ENCODE results near the gene TCF25.

The TCF25 gene

GRCh38 chr16:89860747-89861304 lies 12.6 kb upstream of the TCF25 start:
- Histone ChIP-seq H3K18ac (ENCODE audit: low read length) (peak overlapping the region; percentile 71), H2BK12ac (ENCODE audit: low read length) (no peak overlapping the region), H3K14ac (ENCODE audit: low read length) (no peak overlapping the region), H3K27me3 (ENCODE audit: control insufficient read depth in 3 of 3, insufficient read depth in 3 of 3, low read depth in 1 of 3, low read length in 3 of 3) (no peaks in the 10 kb centered on the region), H2BK5ac (ENCODE audit: low read length) (no peak overlapping the region), H3K4me1 (ENCODE audit: control insufficient read depth in 2 of 2, insufficient read depth in 1 of 2, low read depth in 1 of 2, low read length in 2 of 2) (no peaks in the 10 kb centered on the region), H3K4me2 (ENCODE audit: insufficient read depth, low read length, poor library complexity, severe bottlenecking) (peak overlapping the region; percentile 25), H3K23ac (ENCODE audit: low read depth, low read length, poor library complexity) (peak overlapping the region; percentile 34), H3K27ac (replicated peaks; ENCODE audit: low read length) (no peak overlapping the region), H2AK5ac (ENCODE audit: low read depth, low read length) (peak overlapping the region; percentile 81), H3K4ac (ENCODE audit: low read length) (no peak overlapping the region), H3K9ac (ENCODE audit: low read depth, low read length, poor library complexity) (peak overlapping the region; percentile 21), H3K4me3 (ENCODE audit: low read length in 2 of 2) (no peak overlapping the region), H4K8ac (ENCODE audit: low read depth, low read length) (peak overlapping the region; percentile 92), H2BK15ac (ENCODE audit: low read length) (no peak overlapping the region), H3K9me3 (replicated peaks in 1 of 2; ENCODE audit: control insufficient read depth in 2 of 2, insufficient read depth in 1 of 2, low read depth in 1 of 2, low read length in 2 of 2) (no peaks in the 10 kb centered on the region), H4K91ac (ENCODE audit: low read depth, low read length, poor library complexity) (no peak overlapping the region), H2BK120ac (ENCODE audit: low read depth, low read length) (no peak overlapping the region), H3K79me1 (ENCODE audit: low read depth, low read length) (peaks cover 3% of the 10 kb centered on the region), H2AFZ (ENCODE audit: low read length) (no peak overlapping the region), H3K36me3 (replicated peaks in 1 of 2; ENCODE audit: control insufficient read depth in 2 of 2, insufficient read depth in 2 of 2, low read length in 2 of 2) (peaks cover 15 to 75% of the 10 kb centered on the region in 2 donors)
- peak; percentile 48 for DNase-seq (ENCODE audit: low spot score)
- WGBS, 2 donors (ENCODE audit: extremely low coverage in 2 of 2, insufficient read length in 2 of 2, insufficient replicate concordance in 1 of 2) = no CpG with 5 or more reads among the region's 28 CpGs

GRCh38 chr16:89861648-89862047 lies 11.7 kb upstream of the TCF25 start:
- Histone ChIP-seq H2AK5ac (ENCODE audit: low read depth, low read length) (no peak overlapping the region), H2BK5ac (ENCODE audit: low read length) (no peak overlapping the region), H2BK120ac (ENCODE audit: low read depth, low read length) (no peak overlapping the region), H3K27me3 (ENCODE audit: control insufficient read depth in 3 of 3, insufficient read depth in 3 of 3, low read depth in 1 of 3, low read length in 3 of 3) (no peaks in the 10 kb centered on the region), H2BK15ac (ENCODE audit: low read length) (no peak overlapping the region), H3K23ac (ENCODE audit: low read depth, low read length, poor library complexity) (no peak overlapping the region), H2AFZ (ENCODE audit: low read length) (no peak overlapping the region), H3K18ac (ENCODE audit: low read length) (no peak overlapping the region), H3K27ac (replicated peaks; ENCODE audit: low read length) (no peak overlapping the region), H3K36me3 (replicated peaks in 1 of 2; ENCODE audit: control insufficient read depth in 2 of 2, insufficient read depth in 2 of 2, low read length in 2 of 2) (peaks cover 15 to 71% of the 10 kb centered on the region in 2 donors), H4K8ac (ENCODE audit: low read depth, low read length) (peak overlapping the region; percentile 70), H3K4me2 (ENCODE audit: insufficient read depth, low read length, poor library complexity, severe bottlenecking) (no peak overlapping the region), H3K79me1 (ENCODE audit: low read depth, low read length) (peaks cover 3% of the 10 kb centered on the region), H2BK12ac (ENCODE audit: low read length) (no peak overlapping the region), H3K9ac (ENCODE audit: low read depth, low read length, poor library complexity) (no peak overlapping the region), H3K4ac (ENCODE audit: low read length) (no peak overlapping the region), H3K4me1 (ENCODE audit: control insufficient read depth in 2 of 2, insufficient read depth in 1 of 2, low read depth in 1 of 2, low read length in 2 of 2) (no peaks in the 10 kb centered on the region), H3K4me3 (ENCODE audit: low read length in 2 of 2) (no peak overlapping the region), H4K91ac (ENCODE audit: low read depth, low read length, poor library complexity) (no peak overlapping the region), H3K14ac (ENCODE audit: low read length) (no peak overlapping the region), H3K9me3 (replicated peaks in 1 of 2; ENCODE audit: control insufficient read depth in 2 of 2, insufficient read depth in 1 of 2, low read depth in 1 of 2, low read length in 2 of 2) (no peaks in the 10 kb centered on the region)
- no peak for DNase-seq (ENCODE audit: low spot score)
- no CpG with 5 or more reads among the region's 12 CpGs for WGBS, 2 donors (ENCODE audit: extremely low coverage in 2 of 2, insufficient read length in 2 of 2, insufficient replicate concordance in 1 of 2)

GRCh38 chr16:89862732-89863131 lies 10.7 kb upstream of the TCF25 start:
- Histone ChIP-seq H2BK12ac (ENCODE audit: low read length) (no peak overlapping the region), H3K36me3 (replicated peaks in 1 of 2; ENCODE audit: control insufficient read depth in 2 of 2, insufficient read depth in 2 of 2, low read length in 2 of 2) (peaks cover 15 to 70% of the 10 kb centered on the region in 2 donors), H4K8ac (ENCODE audit: low read depth, low read length) (no peak overlapping the region), H2BK5ac (ENCODE audit: low read length) (no peak overlapping the region), H3K27me3 (ENCODE audit: control insufficient read depth in 3 of 3, insufficient read depth in 3 of 3, low read depth in 1 of 3, low read length in 3 of 3) (no peaks in the 10 kb centered on the region), H3K4me3 (ENCODE audit: low read length in 2 of 2) (no peak overlapping the region), H3K4ac (ENCODE audit: low read length) (no peak overlapping the region), H2BK120ac (ENCODE audit: low read depth, low read length) (no peak overlapping the region), H3K79me1 (ENCODE audit: low read depth, low read length) (peaks cover 5% of the 10 kb centered on the region), H2BK15ac (ENCODE audit: low read length) (no peak overlapping the region), H2AK5ac (ENCODE audit: low read depth, low read length) (no peak overlapping the region), H3K9me3 (replicated peaks in 1 of 2; ENCODE audit: control insufficient read depth in 2 of 2, insufficient read depth in 1 of 2, low read depth in 1 of 2, low read length in 2 of 2) (peaks cover 1 to 5% of the 10 kb centered on the region in 2 donors), H3K14ac (ENCODE audit: low read length) (no peak overlapping the region), H3K27ac (replicated peaks; ENCODE audit: low read length) (no peak overlapping the region), H3K4me2 (ENCODE audit: insufficient read depth, low read length, poor library complexity, severe bottlenecking) (no peak overlapping the region), H3K9ac (ENCODE audit: low read depth, low read length, poor library complexity) (no peak overlapping the region), H4K91ac (ENCODE audit: low read depth, low read length, poor library complexity) (no peak overlapping the region), H3K23ac (ENCODE audit: low read depth, low read length, poor library complexity) (no peak overlapping the region), H3K18ac (ENCODE audit: low read length) (no peak overlapping the region), H3K4me1 (ENCODE audit: control insufficient read depth in 2 of 2, insufficient read depth in 1 of 2, low read depth in 1 of 2, low read length in 2 of 2) (no peaks in the 10 kb centered on the region), H2AFZ (ENCODE audit: low read length) (no peak overlapping the region)
- no peak for DNase-seq (ENCODE audit: low spot score)
- WGBS, 2 donors (ENCODE audit: extremely low coverage in 2 of 2, insufficient read length in 2 of 2, insufficient replicate concordance in 1 of 2) = no CpG with 5 or more reads among the region's 6 CpGs

- H4K91ac ChIP-seq (ENCODE audit: low read depth, low read length, poor library complexity) = no peak overlapping the region
- H2BK120ac ChIP-seq (ENCODE audit: low read depth, low read length) = peak overlapping the region; percentile 22
- H3K4me3 ChIP-seq (ENCODE audit: low read length in 2 of 2) = no peak overlapping the region
- H3K18ac ChIP-seq (ENCODE audit: low read length) = no peak overlapping the region
- H2AK5ac ChIP-seq (ENCODE audit: low read depth, low read length) = no peak overlapping the region
- no peak overlapping the region for H3K9ac ChIP-seq (ENCODE audit: low read depth, low read length, poor library complexity)
- H3K14ac ChIP-seq (ENCODE audit: low read length) = no peak overlapping the region
- WGBS, 2 donors (ENCODE audit: extremely low coverage in 2 of 2, insufficient read length in 2 of 2, insufficient replicate concordance in 1 of 2) = 100% methylated on average over 1 of the region's 21 CpGs; no CpG with 5 or more reads in 1 of the 2 donors
- H3K9me3 ChIP-seq (replicated peaks in 1 of 2; ENCODE audit: control insufficient read depth in 2 of 2, insufficient read depth in 1 of 2, low read depth in 1 of 2, low read length in 2 of 2) = peaks cover 6 to 12% of the 10 kb centered on the region in 2 donors
- H3K79me1 ChIP-seq (ENCODE audit: low read depth, low read length) = peaks cover 5% of the 10 kb centered on the region
- H3K4me1 ChIP-seq (ENCODE audit: control insufficient read depth in 2 of 2, insufficient read depth in 1 of 2, low read depth in 1 of 2, low read length in 2 of 2) = no peaks in the 10 kb centered on the region
- H3K4ac ChIP-seq (ENCODE audit: low read length) = no peak overlapping the region
- H2BK15ac ChIP-seq (ENCODE audit: low read length) = no peak overlapping the region
- H3K4me2 ChIP-seq (ENCODE audit: insufficient read depth, low read length, poor library complexity, severe bottlenecking) = no peak overlapping the region
- H3K27me3 ChIP-seq (ENCODE audit: control insufficient read depth in 3 of 3, insufficient read depth in 3 of 3, low read depth in 1 of 3, low read length in 3 of 3) = no peaks in the 10 kb centered on the region
- no peak overlapping the region for H2BK5ac ChIP-seq (ENCODE audit: low read length)
- H3K36me3 ChIP-seq (replicated peaks in 1 of 2; ENCODE audit: control insufficient read depth in 2 of 2, insufficient read depth in 2 of 2, low read length in 2 of 2) = peaks cover 13 to 67% of the 10 kb centered on the region in 2 donors
- H4K8ac ChIP-seq (ENCODE audit: low read depth, low read length) = no peak overlapping the region
- H2BK12ac ChIP-seq (ENCODE audit: low read length) = no peak overlapping the region
- H3K27ac ChIP-seq (replicated peaks; ENCODE audit: low read length) = no peak overlapping the region
- H3K23ac ChIP-seq (ENCODE audit: low read depth, low read length, poor library complexity) = no peak overlapping the region
- DNase-seq (ENCODE audit: low spot score) = no peak
- H2AFZ ChIP-seq (ENCODE audit: low read length) = no peak overlapping the region
Observed at GRCh38 chr16:89863741-89864526, 9.5 kb upstream of the TCF25 start.

All from neuronal stem cell (in vitro differentiated cells).